HG03575 (cell line): ENCODE results near the gene NTM.

Source experiments
- ATAC-seq: cut with Tn5 transposase; IDR thresholded peaks from one replicate; pipeline ENCODE4 v1.9.1; 2021; ENCODE audit not compliant: unreplicated experiment, insufficient number of reproducible peaks, low FRiP score; ENCODE audit errors: extremely low read depth

The NTM gene

GRCh38 chr11:131870305-131870704 lies 499.9 kb downstream of the NTM start:
- no peak for ATAC-seq

- ATAC-seq = no peak
These were observed 500.6 kb downstream of the NTM start for GRCh38 chr11:131871006-131871405.

GRCh38 chr11:131874070-131874469 lies 503.7 kb downstream of the NTM start:
- no peak for ATAC-seq

GRCh38 chr11:131875611-131876010 lies 505.2 kb downstream of the NTM start:
- ATAC-seq = no peak

DNA sequence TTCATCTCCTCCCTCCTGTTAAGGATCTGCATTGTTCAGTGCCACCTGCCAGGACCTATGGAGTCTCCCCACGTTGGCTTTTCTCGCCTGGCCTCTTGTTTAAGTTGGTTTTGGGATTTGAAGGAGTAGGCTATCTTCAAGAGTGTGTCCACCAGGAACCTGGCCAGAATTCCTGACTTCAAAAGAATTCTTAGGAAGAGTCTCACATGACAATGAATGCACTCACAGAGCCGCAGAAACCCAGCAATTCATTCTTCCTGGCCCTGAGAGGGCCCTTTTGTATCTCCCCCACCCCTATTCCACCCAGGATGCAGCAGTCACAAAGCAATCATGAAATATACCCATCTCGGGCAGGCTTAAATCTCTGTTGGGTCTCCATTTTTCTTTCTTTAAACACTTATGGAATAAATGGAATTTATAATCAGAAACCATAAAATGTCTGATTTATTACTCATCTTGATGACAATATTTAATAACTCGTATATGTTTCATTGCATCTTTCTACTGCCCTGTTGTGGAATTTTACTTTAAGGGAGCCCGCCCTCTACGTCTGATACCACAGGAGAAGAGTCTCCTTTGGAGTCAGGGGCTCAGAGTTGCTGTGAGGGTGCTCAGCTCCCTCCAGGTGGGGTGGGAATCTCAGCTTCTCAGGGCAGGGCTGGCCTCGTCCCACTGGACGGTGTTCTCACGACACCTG lies 507.0 kb downstream of the NTM start:
- no peak for ATAC-seq

DNA sequence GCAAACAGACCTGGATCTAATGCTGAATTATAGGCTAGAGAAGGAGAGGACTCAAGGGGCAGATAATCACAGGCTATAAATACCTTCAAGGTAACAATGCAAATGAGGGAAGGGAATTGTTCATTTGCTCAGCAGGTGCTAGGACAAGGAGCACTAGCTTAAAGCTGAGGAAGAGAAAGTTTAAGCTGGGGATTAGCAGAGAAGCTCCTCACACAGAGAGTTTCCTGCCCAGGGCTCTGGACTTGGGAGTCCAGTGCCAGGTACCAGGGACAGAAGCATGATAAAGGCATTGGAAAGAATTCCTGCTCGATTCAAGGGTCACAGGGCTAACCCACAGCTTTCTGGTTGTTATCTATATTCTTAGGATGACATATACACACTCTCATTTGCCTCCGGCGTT lies 509.9 kb downstream of the NTM start:
- ATAC-seq = no peak

DNA sequence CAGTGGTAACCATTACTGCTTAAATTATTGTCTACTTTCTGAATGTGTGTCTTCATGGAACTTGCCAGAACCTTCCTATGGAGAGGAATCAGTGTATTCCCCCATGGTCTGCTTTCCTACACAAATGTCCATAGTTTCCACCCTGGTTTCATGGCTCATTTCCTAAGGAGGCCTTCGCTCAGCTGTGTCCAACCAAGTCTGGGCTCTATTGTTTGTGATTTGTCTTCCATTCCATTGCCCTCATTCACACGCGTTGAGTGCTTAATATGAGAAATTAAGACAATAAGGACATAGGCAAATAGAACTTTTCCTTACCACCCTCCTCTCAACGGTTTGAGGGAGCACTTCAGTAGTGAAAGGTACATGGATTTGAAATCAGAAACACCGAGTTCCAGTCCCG lies 510.6 kb downstream of the NTM start:
- no peak for ATAC-seq

- no peak for ATAC-seq
These were observed 512.9 kb downstream of the NTM start for GRCh38 chr11:131883332-131883731.

DNA sequence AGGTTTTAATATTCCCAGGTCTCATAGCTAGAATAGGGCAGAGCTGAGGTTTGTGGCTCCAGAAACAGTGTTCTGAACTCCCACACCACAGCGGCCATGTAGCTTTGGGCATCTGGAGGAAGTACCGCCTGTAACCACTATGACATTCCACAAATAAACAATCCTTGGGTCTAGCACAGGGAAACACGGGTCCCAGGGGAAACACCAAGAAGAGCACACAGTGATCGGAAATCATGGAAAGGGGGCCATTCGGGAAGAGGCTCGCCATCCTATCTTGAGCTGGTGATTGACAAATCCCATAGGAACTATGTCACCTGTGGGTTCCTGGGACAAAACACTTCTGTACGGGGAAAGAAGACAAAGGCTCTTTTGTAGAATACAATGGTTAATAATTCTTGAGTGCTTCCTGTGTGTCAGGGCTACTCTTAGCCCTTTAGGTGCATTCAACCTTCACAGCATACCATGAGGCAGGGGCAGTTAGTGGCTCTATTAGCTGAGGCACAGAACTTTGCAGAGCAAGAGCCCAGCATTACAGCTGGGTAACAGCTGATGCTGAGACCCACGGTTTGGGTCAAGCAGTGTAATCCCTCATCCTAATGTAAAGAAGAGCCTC lies 514.2 kb downstream of the NTM start:
- ATAC-seq = no peak

DNA sequence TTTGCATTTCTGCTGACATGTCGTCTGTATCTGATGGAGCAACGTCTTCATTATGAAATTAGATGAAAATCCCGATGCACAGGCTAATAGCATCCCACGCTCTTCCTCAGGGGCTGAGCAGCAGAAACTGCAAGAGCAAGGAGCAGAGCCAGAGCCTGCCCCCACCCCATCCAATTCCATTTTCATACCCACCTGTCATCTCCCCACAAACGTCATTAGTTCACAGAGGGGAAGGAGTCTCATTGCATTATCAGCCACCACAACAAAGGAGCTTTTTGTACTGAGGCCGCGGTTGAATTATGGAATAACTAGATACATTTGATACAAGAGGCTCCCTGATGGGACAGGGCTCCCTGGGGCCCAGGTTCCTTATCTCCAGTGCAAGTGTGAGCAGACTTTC lies 515.0 kb downstream of the NTM start:
- no peak for ATAC-seq

DNA sequence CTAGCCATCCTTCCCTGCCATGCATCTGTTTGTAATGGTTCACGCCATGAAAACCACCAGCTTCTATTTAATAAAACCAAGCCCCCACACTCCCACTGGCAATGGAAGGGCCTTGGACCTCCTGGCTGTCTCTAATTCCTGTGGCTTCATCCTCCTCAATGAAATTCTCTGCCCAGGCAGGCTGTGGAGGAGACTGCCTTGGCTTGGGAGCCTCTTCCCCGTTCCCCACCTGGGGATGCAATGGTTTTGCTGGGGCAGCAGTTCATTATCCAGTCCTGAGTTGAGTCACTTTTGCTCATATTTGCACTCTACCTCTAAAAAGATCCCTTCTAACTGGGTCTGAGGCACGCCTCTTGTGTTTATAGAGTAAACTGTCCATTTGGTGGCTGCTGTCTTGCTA lies 515.8 kb downstream of the NTM start:
- no peak for ATAC-seq

GRCh38 chr11:131888230-131888855 lies 517.9 kb downstream of the NTM start:
- ATAC-seq = no peak

DNA sequence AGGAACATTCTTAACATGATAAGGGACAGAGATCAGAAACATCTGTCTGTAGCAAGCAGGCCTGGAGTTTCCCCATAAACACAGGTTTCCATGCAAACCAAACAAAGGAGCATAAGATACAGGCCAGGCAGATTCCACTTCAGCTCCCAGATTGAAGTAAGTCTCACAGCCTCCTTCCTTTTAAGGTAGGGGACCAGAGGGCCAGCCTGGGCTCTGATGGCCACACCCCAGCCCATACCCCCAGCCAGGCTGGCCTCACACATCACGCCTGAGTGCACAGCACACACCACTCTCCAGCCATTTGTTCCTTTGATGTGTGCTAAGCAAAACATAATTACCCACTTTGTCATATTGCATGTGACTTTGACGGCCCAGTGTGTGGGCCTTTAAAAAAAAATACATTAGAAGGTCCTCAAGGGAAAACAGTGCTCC lies 518.7 kb downstream of the NTM start:
- ATAC-seq = no peak

DNA sequence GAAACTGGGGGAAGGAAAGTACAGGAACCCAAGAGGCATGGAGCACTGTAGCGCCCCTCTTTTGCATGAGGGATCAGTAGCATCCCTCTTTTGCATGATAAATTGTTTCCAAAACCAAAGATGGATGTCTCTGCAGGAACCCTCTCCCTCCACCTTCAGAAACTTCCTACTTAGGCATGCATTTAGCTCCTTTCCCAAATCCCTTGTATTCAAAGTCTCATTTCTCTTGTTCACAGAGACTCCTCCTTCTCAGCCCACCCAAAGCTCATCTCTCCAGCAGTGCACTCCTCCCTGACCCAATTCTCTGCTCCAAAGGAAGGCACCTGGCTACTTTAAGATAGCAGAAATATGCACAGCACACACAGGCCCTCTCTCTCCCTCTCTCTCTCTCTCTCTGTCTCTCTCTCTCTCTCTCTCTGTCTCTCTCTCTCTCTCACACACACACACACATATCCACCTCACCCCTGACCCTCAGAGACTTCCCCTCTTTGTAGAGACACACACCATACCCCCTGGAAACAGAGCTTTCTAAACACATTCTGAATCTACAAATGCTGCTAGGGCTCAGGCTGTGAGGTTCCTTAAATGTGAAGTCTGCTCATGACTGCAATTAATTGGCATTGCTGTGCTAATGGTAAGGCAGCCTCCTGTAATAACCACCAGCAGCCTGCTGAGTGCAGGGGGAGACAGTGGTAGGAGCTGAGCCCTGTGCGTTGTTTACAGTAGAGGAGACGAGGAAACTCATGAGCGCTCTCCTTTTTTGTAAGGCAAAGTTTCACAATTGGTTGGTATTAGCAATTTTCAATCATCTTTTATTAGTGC lies 519.6 kb downstream of the NTM start:
- no peak for ATAC-seq

GRCh38 chr11:131893103-131893890 lies 522.9 kb downstream of the NTM start:
- peak; percentile 89 for ATAC-seq

DNA sequence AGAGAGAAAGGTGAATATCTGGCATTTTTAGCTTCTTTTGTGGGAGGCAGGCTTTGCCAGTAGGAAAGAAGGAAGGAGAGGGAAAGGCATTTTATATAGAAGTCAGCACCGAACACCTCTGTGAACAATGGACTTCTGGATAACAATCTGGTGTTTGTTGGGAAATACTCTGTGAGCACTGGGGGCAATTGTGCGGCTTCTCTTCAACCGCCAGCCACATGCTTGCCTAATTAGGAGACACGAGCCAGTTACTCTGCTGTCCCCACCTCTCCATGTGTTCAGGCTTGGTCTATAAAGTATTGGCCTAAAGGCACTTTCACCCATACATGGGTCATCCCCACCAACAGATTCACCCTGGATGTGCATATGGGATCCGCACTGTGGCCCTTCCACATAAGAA lies 523.6 kb downstream of the NTM start:
- no peak for ATAC-seq

- ATAC-seq = no peak
These were observed 524.5 kb downstream of the NTM start for GRCh38 chr11:131894615-131895544.

DNA sequence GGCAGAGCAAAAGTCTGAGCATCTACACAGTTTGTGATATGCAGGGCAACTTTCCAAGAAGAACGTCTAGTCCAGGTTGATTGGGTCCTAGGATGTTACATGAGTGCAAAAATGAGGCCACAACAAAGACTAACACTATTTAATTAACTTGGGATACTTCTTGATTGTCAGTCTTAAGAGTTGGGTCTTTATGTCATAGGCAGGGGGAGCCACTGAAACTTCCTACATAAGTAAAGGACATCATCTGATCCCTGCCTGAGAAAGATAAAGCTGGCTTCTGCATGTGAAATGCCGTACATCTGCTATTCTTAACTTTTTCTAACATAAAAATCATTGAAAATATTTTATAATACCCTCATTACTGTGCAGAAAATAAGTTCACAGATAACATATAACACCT lies 525.5 kb downstream of the NTM start:
- no peak for ATAC-seq
